Measurements from ENCODE around the gene TRPV4. TPM values are rescaled to one million over a fixed set of nuclear protein-coding genes. Genes with fewer than 3 reads are reported as not detected.
A peak's percentile ranks its signal among the peaks of the same experiment; 100 is the strongest.

Gene TRPV4
- total and polyA plus RNA-seq, 2 donors from 2014 or later, result 6.0 to 24.5 TPM

GRCh38 chr12:109831365-109831764 is 1.8 kb downstream of the TRPV4 start:
- FAIRE-seq (no peak), DNase-seq (no peak)
- H3K27me3 ChIP-seq (ENCODE audit: control insufficient read depth, insufficient read depth, low read length), result no peaks in the 10 kb centered on the region
- no peak for TF ChIP-seq CTCF (IDR thresholded peaks at IDR 0.05; ENCODE audit: borderline replicate concordance, extremely low read depth, insufficient read depth)
- H3K9ac ChIP-seq (ENCODE audit: low read length in 3 of 3), result peak overlapping the region in 2 of 3 donors; percentile 12 to 77
- peak overlapping the region; percentile 71 to 93 for H3K27ac ChIP-seq (ENCODE audit: low read depth in 2 of 2, low read length in 2 of 2)
- peak overlapping the region in 2 of 3 donors; percentile 43 to 79 for H3K4me3 ChIP-seq (ENCODE audit: low read length in 3 of 3)
- intact Hi-C loops (cut with DNase I), result no loop called here
- H3K36me3 ChIP-seq (ENCODE audit: control insufficient read depth in 2 of 3, insufficient read depth in 3 of 3, low read length in 3 of 3), result no peaks in the 10 kb centered on the region
- H3K9me3 ChIP-seq (ENCODE audit: control insufficient read depth in 2 of 3, insufficient read depth in 1 of 3, low read length in 3 of 3), result no peaks in the 10 kb centered on the region
- H3K4me1 ChIP-seq (ENCODE audit: control insufficient read depth in 2 of 3, insufficient read depth in 2 of 3, low read depth in 1 of 3, low read length in 3 of 3), result peaks cover 0 to 26% (median 5%) of the 10 kb centered on the region in 3 donors

DNA sequence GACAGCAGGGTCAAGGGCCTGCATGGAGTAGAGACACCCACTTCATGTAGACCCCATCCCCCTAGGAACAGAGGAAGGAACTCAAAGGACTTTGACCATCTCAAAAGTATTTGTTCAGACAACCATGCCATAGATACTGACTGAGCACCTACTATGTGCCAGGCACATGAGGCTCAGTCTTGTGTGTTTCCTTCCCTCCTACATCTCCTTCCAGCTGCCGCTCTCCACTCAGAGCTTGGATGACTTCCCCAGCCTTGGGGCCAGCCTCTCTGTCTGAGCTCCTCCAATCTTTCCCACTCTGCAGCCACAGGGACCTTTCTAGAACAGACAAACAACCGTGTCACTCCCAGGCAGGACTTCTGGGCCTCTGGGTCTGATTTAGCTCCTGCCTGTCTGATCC is 2.5 kb downstream of the TRPV4 start:
- FAIRE-seq (no peak), DNase-seq (no peak)
- peak overlapping the region; percentile 71 to 93 for H3K27ac ChIP-seq (ENCODE audit: low read depth in 2 of 2, low read length in 2 of 2)
- H3K27me3 ChIP-seq (ENCODE audit: control insufficient read depth, insufficient read depth, low read length), result no peaks in the 10 kb centered on the region
- no peaks in the 10 kb centered on the region for H3K36me3 ChIP-seq (ENCODE audit: control insufficient read depth in 2 of 3, insufficient read depth in 3 of 3, low read length in 3 of 3)
- H3K9ac ChIP-seq (ENCODE audit: low read length in 3 of 3), result peak overlapping the region in 1 of 3 donors; percentile 77
- intact Hi-C loops (cut with DNase I), result no loop called here
- H3K4me3 ChIP-seq (ENCODE audit: low read length in 3 of 3), result peak overlapping the region; percentile 30 to 79 (median 43)
- H3K9me3 ChIP-seq (ENCODE audit: control insufficient read depth in 2 of 3, insufficient read depth in 1 of 3, low read length in 3 of 3), result no peaks in the 10 kb centered on the region
- no peak for TF ChIP-seq CTCF (IDR thresholded peaks at IDR 0.05; ENCODE audit: borderline replicate concordance, extremely low read depth, insufficient read depth)
- H3K4me1 ChIP-seq (ENCODE audit: control insufficient read depth in 2 of 3, insufficient read depth in 2 of 3, low read depth in 1 of 3, low read length in 3 of 3), result peaks cover 0 to 26% (median 5%) of the 10 kb centered on the region in 3 donors

GRCh38 chr12:109830267-109830666 is 2.9 kb downstream of the TRPV4 start:
- H3K4me1 ChIP-seq (ENCODE audit: control insufficient read depth in 2 of 3, insufficient read depth in 2 of 3, low read depth in 1 of 3, low read length in 3 of 3), result peaks cover 0 to 26% (median 9%) of the 10 kb centered on the region in 3 donors
- TF ChIP-seq CTCF (IDR thresholded peaks at IDR 0.05; ENCODE audit: borderline replicate concordance, extremely low read depth, insufficient read depth), result no peak
- H3K9ac ChIP-seq (ENCODE audit: low read length in 3 of 3), result no peak overlapping the region
- no peaks in the 10 kb centered on the region for H3K27me3 ChIP-seq (ENCODE audit: control insufficient read depth, insufficient read depth, low read length)
- H3K27ac ChIP-seq (ENCODE audit: low read depth in 2 of 2, low read length in 2 of 2), result peak overlapping the region; percentile 71 to 93
- intact Hi-C loops (cut with DNase I), result no loop called here
- no peaks in the 10 kb centered on the region for H3K36me3 ChIP-seq (ENCODE audit: control insufficient read depth in 2 of 3, insufficient read depth in 3 of 3, low read length in 3 of 3)
- DNase-seq (no peak), FAIRE-seq (no peak)
- H3K4me3 ChIP-seq (ENCODE audit: low read length in 3 of 3), result peak overlapping the region in 2 of 3 donors; percentile 43 to 79
- H3K9me3 ChIP-seq (ENCODE audit: control insufficient read depth in 2 of 3, insufficient read depth in 1 of 3, low read length in 3 of 3), result no peaks in the 10 kb centered on the region

DNA sequence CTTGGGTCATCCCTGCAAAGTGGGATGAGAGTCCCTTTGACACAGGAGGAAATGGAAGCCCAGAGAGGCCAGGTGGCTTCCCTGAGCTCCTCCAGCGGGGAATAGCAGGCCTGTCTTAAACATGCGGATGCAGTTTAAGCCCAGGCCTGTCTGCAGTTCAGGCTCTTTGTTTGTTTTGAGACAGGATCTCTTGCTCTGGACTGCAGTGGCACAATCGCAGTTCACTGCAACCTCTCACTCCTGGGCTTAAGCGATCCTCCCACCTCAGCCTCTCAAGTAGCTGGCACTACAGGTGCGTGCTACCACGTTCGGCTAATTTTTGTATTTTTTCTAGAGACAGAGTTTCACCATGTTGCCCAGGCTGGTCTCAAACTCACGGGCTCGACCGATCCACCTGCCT is 3.5 kb downstream of the TRPV4 start:
- H3K4me1 ChIP-seq (ENCODE audit: control insufficient read depth in 2 of 3, insufficient read depth in 2 of 3, low read depth in 1 of 3, low read length in 3 of 3), result peaks cover 0 to 26% (median 10%) of the 10 kb centered on the region in 3 donors
- intact Hi-C loops (cut with DNase I), result no loop called here
- H3K27ac ChIP-seq (ENCODE audit: low read depth in 2 of 2, low read length in 2 of 2), result peak overlapping the region; percentile 33 to 71
- DNase-seq, result no peak
- peak overlapping the region in 1 of 3 donors; percentile 48 for H3K4me3 ChIP-seq (ENCODE audit: low read length in 3 of 3)
- H3K9me3 ChIP-seq (ENCODE audit: control insufficient read depth in 2 of 3, insufficient read depth in 1 of 3, low read length in 3 of 3), result no peaks in the 10 kb centered on the region
- no peak for TF ChIP-seq CTCF (IDR thresholded peaks at IDR 0.05; ENCODE audit: borderline replicate concordance, extremely low read depth, insufficient read depth)
- FAIRE-seq, result no peak
- no peaks in the 10 kb centered on the region for H3K27me3 ChIP-seq (ENCODE audit: control insufficient read depth, insufficient read depth, low read length)
- H3K9ac ChIP-seq (ENCODE audit: low read length in 3 of 3), result no peak overlapping the region
- H3K36me3 ChIP-seq (ENCODE audit: control insufficient read depth in 2 of 3, insufficient read depth in 3 of 3, low read length in 3 of 3), result no peaks in the 10 kb centered on the region

All from kidney (tissue), 14 donors.